Stimulated activated naive CD8-positive, alpha-beta T cell treated with anti-CD3 and anti-CD28 coated beads, Interleukin-15, amount 100 ng/mL, for 72 hours (primary cell): ENCODE results near the gene EML6.
A peak's percentile ranks its signal among the peaks of the same experiment; 100 is the strongest.

Experiments
- ATAC-seq: fragments of 150-1000 bp; cut with Tn5 transposase; 2 replicates; pipeline ENCODE4 v1.10.0; 2021; ENCODE audit warnings: mild to moderate bottlenecking, moderate library complexity
- DNase-seq, 2 donors: peaks; one replicate each; pipeline ENCODE4 v3.0.0; 2021 to 2022
- H3K27ac Mint-ChIP-seq, 2 donors: one replicate each; pipeline ENCODE4 v1.8.0; 2022; ENCODE audit warnings: mild to moderate bottlenecking in 2 of 2, mixed read lengths in 2 of 2, moderate library complexity in 2 of 2
- H3K27me3 Mint-ChIP-seq: one replicate; pipeline ENCODE4 v1.8.0; 2022; ENCODE audit warnings: mixed read lengths
- H3K4me1 Mint-ChIP-seq: one replicate; pipeline ENCODE4 v1.8.0; 2022; ENCODE audit warnings: mild to moderate bottlenecking, mixed read lengths
- H3K4me3 Mint-ChIP-seq, 2 donors: one replicate each; pipeline ENCODE4 v1.8.0; 2022; ENCODE audit warnings: mild to moderate bottlenecking in 2 of 2, mixed read lengths in 2 of 2, moderate library complexity in 1 of 2
- H3K9me3 Mint-ChIP-seq, 2 donors: one replicate each; pipeline ENCODE4 v1.8.0; 2022; ENCODE audit warnings: mixed read lengths in 2 of 2

Gene EML6

DNA sequence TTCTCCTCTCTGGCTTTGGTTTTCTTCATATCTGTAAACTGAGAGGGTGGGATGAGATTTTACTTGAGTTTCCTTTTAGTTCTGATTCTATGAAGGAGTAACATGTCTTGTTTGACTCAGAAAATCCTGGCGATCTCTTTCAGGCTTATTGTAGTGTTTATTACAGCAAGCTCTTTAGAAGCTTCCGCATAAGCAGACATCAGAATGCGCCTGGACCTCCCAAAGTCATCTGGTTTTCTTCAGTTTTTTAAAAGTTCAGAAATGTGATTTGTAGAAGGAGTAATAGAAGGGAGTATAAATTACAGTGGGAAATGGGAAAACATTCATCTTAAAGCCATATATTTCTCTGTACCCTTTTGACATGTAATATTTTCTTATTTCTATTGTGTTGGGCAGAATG, 68.4 kb downstream of the EML6 start:
- ATAC-seq (no peak), DNase-seq (no peak)
- H3K27me3 Mint-ChIP-seq, result no peaks in the 10 kb centered on the region
- H3K9me3 Mint-ChIP-seq, result no peaks in the 10 kb centered on the region
- no peak overlapping the region for H3K4me3 Mint-ChIP-seq
- no peak overlapping the region for H3K27ac Mint-ChIP-seq
- no peaks in the 10 kb centered on the region for H3K4me1 Mint-ChIP-seq

- Mint-ChIP-seq H3K4me1 (no peaks in the 10 kb centered on the region), H3K27ac (no peak overlapping the region), H3K9me3 (no peaks in the 10 kb centered on the region), H3K4me3 (no peak overlapping the region), H3K27me3 (no peaks in the 10 kb centered on the region)
- ATAC-seq (no peak), DNase-seq (no peak)
These were observed 73.8 kb downstream of the EML6 start for GRCh38 chr2:54797307-54797706.

DNA sequence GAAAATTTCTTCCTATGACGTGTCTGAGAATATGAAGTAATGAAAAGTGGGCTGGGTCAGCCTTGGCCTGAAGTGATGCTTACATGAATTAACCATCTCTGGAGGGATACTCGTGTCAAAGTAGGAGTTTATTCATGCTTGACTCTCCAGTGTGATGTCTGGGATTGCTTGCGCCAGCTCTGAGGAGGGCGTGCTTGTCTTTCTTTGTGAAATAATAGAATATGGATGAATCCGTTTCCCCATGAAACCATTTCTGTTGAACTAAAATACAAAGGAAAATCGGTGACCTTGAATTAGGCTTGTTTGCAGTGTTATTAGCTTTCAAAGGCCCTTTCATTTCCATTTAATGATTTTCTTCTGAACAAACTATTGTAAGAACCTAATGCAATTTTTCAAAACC, 77.9 kb downstream of the EML6 start:
- H3K9me3 Mint-ChIP-seq, result peaks cover 0 to 5% of the 10 kb centered on the region in 2 donors
- DNase-seq (no peak), ATAC-seq (no peak)
- H3K4me3 Mint-ChIP-seq, result no peak overlapping the region
- H3K27ac Mint-ChIP-seq, result no peak overlapping the region
- no peaks in the 10 kb centered on the region for H3K27me3 Mint-ChIP-seq
- H3K4me1 Mint-ChIP-seq, result no peaks in the 10 kb centered on the region

DNA sequence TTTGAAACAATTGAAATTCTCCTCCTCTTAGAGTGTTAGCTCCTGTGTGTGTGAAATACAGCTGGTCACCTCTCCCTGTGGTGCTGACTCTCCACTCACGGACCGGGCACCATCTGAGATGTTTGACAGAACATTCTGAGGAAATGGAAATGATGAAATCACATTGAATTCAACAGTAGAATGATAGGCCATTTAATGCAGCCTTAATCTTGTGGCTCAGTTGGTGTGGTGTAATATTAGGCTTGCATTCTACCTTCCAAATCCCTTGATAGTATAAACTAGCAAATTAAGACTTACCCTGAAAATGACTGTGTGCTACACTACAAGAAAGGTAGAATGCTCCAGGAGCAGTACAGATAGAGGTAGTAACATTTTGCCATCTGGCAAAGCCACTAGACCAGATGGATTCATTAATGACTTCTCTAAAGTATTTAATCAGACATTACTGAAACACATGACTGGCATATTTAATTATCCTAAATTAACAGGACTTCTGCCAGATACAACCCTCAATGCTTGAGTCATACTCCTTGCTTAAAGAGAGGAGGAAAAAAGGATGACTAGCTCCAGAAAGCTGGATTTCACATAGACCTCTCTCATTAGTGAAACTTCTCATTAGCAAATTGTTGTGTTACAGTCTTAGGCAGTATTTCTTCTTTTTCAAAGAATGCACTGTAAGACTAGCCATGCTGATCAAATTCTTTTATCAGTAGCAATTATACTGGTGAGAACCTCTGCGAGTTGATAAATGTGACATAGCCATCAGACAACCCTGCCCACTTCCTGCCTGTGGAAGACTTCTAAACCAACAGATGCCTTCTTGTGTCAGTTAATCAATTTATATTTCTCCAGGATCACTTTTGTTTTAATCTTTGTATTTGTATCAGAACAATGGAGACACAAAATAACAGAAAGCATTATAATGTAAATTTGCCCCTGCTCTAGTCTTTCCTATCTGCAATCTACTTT, 80.6 kb downstream of the EML6 start:
- no peaks in the 10 kb centered on the region for H3K27me3 Mint-ChIP-seq
- no peak overlapping the region for H3K4me3 Mint-ChIP-seq
- no peaks in the 10 kb centered on the region for H3K4me1 Mint-ChIP-seq
- DNase-seq (no peak), ATAC-seq (no peak)
- H3K27ac Mint-ChIP-seq, result peak overlapping the region in 1 of 2 donors; percentile 54
- H3K9me3 Mint-ChIP-seq, result peaks cover 0 to 5% of the 10 kb centered on the region in 2 donors

DNA sequence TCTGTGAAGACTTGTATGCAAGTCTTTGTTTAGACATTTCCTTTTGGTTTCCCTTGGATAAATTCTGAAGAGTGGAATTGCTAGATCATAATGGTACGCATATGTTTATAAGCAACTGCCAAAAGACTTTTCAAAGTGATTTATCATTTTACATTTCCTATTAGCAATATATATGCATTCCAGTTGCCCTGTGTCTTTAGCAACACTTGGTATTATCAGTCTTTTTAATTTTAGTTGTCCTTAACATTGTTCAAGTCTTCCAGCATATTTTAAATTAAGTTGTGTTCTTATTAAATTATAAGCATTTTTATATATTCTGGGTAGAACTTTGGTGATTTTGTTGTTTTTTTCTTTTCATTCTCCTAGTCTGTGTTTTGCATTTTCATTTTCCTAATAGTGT, 81.8 kb downstream of the EML6 start:
- Mint-ChIP-seq H3K9me3 (peaks cover 0 to 5% of the 10 kb centered on the region in 2 donors), H3K4me1 (no peaks in the 10 kb centered on the region), H3K4me3 (no peak overlapping the region), H3K27ac (no peak overlapping the region), H3K27me3 (no peaks in the 10 kb centered on the region)
- ATAC-seq (no peak), DNase-seq (no peak)

DNA sequence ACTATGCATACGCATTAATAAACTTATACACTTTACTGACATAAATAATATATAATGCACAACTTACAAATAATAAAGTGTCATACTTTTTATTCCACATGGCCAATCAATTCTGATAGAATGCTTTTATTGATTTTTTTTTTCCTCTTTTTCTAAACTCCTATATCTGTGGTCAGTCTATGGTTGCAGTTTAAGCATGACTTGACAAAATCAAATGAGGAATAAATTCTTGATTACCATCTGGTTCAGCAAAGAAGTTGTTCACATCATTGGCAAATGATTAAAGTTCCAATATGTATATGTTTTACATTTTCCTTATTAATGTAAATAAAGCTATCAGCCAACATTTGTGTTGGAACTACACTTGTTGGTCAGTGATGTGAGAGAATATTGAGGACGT, 83.5 kb downstream of the EML6 start:
- H3K27me3 Mint-ChIP-seq, result peaks cover 10% of the 10 kb centered on the region
- H3K4me3 Mint-ChIP-seq, result no peak overlapping the region
- no peak overlapping the region for H3K27ac Mint-ChIP-seq
- ATAC-seq (no peak), DNase-seq (no peak)
- H3K4me1 Mint-ChIP-seq, result no peaks in the 10 kb centered on the region
- peaks cover 9 to 14% of the 10 kb centered on the region in 2 donors for H3K9me3 Mint-ChIP-seq

DNA sequence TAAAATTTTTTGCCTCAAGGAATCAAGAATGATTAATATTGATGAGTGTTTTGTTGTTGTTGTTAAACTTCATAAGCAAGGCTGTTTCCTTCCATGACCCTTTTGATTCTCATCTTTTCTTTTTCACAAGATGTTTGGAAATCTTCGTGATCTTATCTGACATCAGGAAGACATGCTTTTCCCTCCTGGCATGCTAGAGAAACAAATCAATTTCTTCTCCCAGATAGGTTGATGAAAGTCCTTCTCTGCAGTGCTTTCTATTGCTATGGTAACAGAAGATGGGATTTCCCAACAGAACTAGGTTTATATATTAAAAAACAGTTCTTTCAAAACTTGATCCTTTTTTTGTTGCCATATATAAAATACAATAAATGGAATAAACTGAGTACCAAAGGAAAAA, 85.2 kb downstream of the EML6 start:
- Mint-ChIP-seq H3K27ac (no peak overlapping the region), H3K4me1 (no peaks in the 10 kb centered on the region), H3K27me3 (peaks cover 13% of the 10 kb centered on the region), H3K9me3 (peaks cover 9 to 14% of the 10 kb centered on the region in 2 donors), H3K4me3 (no peak overlapping the region)
- ATAC-seq, result no peak
- no peak for DNase-seq

DNA sequence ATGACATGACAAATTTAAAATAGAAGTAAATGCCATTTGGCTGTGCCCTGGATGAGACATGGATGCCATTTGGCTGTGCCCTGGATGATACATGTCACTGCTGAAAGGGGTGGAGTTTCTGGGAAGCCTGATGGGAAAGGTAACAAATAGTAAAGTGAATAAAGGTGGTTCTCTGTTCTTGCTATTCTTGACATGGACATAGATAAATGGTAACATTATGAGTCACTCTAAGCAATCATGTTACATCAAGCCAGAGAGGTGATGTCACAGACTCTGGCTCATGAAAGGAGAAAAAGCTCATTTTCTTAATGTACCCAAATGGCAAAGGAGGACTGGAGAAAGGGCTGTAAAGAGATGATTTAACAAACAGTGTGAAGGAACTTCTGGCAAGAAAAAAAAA, 86.4 kb downstream of the EML6 start:
- Mint-ChIP-seq H3K27ac (no peak overlapping the region), H3K9me3 (peaks cover 9 to 14% of the 10 kb centered on the region in 2 donors), H3K27me3 (peaks cover 24% of the 10 kb centered on the region), H3K4me1 (no peaks in the 10 kb centered on the region), H3K4me3 (no peak overlapping the region)
- ATAC-seq (no peak), DNase-seq (no peak)

- Mint-ChIP-seq H3K27me3 (peaks cover 24% of the 10 kb centered on the region), H3K4me1 (no peaks in the 10 kb centered on the region), H3K9me3 (peaks cover 9 to 14% of the 10 kb centered on the region in 2 donors), H3K4me3 (no peak overlapping the region), H3K27ac (no peak overlapping the region)
- no peak for DNase-seq
- ATAC-seq, result no peak
These were observed 86.8 kb downstream of the EML6 start for GRCh38 chr2:54810246-54810645.

DNA sequence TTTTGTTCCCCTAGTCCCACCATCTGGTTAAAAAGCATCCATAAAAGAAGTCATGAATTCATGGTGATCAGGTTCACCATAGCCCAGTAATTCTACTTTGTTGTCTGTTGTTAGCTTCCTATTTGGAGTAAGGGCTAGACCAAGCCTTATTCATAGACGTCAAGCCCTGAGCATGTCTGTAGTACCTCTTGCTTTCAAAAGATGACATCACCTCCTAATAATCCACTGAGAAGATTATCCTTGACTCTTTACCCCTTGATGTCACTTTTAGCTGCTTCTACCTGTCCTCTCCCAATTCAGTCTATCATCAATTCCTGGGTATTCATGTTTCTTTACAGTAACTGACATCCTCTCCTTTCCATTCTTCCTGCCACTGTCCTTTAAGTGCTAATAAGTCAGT, 90.1 kb downstream of the EML6 start:
- H3K27me3 Mint-ChIP-seq, result peaks cover 24% of the 10 kb centered on the region
- H3K4me3 Mint-ChIP-seq, result no peak overlapping the region

GRCh38 chr2:54814389-54815147, 91.1 kb downstream of the EML6 start:
- DNase-seq (no peak), ATAC-seq (no peak)
- H3K4me1 Mint-ChIP-seq, result no peaks in the 10 kb centered on the region

More for the DNA sequence above, 90.1 kb downstream of the EML6 start:
- DNase-seq, result no peak
- peaks cover 9% of the 10 kb centered on the region in 2 donors for H3K9me3 Mint-ChIP-seq
- no peaks in the 10 kb centered on the region for H3K4me1 Mint-ChIP-seq
- ATAC-seq, result no peak
- no peak overlapping the region for H3K27ac Mint-ChIP-seq

GRCh38 chr2:54815148-54815539, 91.7 kb downstream of the EML6 start:
- Mint-ChIP-seq H3K9me3 (peaks cover 9% of the 10 kb centered on the region in 2 donors), H3K27me3 (peaks cover 24% of the 10 kb centered on the region), H3K4me3 (no peak overlapping the region), H3K4me1 (no peaks in the 10 kb centered on the region), H3K27ac (no peak overlapping the region)
- no peak for DNase-seq
- no peak for ATAC-seq

More at GRCh38 chr2:54814389-54815147, 91.1 kb downstream of the EML6 start:
- Mint-ChIP-seq H3K4me3 (no peak overlapping the region), H3K27me3 (peaks cover 24% of the 10 kb centered on the region), H3K27ac (no peak overlapping the region), H3K9me3 (peaks cover 9% of the 10 kb centered on the region in 2 donors)

DNA sequence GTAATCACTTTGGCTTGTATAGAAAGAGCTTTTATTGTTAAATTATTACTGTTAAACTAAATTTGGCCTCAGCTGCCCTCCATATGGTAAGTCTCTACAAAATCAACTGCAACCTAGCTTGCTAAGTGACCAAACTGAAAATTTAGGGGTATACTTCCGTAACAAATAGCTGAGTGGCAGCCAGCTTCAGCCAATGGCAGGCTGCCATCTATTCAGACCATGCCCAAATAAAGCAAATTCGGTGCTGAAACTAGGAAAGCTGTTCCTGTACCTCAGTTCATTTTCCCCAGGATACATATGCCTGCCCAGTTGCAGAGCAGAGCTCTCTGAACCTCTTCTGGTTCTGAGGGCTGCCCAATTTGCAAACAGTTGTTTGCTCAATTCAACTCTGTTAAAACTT, 94.8 kb downstream of the EML6 start:
- no peaks in the 10 kb centered on the region for H3K4me1 Mint-ChIP-seq

GRCh38 chr2:54820558-54820957, 97.1 kb downstream of the EML6 start:
- H3K4me3 Mint-ChIP-seq, result no peak overlapping the region

More for the DNA sequence above, 94.8 kb downstream of the EML6 start:
- DNase-seq (no peak), ATAC-seq (no peak)
- H3K4me3 Mint-ChIP-seq, result no peak overlapping the region
- H3K9me3 Mint-ChIP-seq, result no peaks in the 10 kb centered on the region
- H3K27me3 Mint-ChIP-seq, result peaks cover 14% of the 10 kb centered on the region
- no peak overlapping the region for H3K27ac Mint-ChIP-seq

DNA sequence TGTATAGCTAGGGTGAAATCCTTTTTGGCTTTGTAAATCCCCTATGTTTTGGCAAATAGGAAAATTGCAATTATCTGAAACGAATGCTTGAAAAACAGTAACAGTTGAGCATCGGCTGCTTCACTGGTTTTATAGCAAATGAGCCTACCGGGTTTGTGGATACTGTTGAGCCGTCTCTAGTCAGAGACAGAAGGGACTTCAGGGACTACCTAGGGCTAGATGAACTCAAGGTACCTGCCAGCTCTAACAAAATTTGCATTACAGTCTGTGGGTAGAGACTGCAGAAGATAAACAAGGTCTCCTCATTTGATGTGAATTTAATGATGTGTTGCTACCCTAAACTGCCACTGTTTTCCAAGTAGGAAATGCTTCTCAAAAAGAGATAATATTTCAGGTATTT, 101.1 kb downstream of the EML6 start:
- H3K4me3 Mint-ChIP-seq, result no peak overlapping the region
- H3K27me3 Mint-ChIP-seq, result peaks cover 16% of the 10 kb centered on the region
- no peak overlapping the region for H3K27ac Mint-ChIP-seq

More at GRCh38 chr2:54820558-54820957, 97.1 kb downstream of the EML6 start:
- ATAC-seq (no peak), DNase-seq (no peak)
- Mint-ChIP-seq H3K27ac (no peak overlapping the region), H3K4me1 (no peaks in the 10 kb centered on the region), H3K9me3 (no peaks in the 10 kb centered on the region), H3K27me3 (peaks cover 11% of the 10 kb centered on the region)

DNA sequence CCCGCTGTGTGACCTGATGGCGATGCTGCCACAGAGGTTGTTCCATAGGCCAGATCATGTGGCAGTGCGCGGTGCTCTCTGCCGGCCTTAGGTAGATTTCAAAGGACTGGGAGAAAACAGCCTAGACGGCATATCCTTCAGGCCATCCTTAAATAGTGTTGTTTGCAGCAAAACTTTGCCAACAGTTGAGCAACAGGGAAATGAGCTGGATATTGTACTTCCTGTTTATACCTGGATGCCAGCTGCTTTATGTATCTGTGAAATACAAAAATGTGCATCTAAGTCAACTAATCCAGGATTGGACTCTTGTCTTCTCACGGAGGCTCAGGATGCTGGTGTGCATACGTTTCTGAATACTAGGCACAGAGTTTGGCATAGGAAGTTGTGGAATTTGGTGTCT, 107.1 kb downstream of the EML6 start:
- peaks cover 5% of the 10 kb centered on the region for H3K27me3 Mint-ChIP-seq
- H3K27ac Mint-ChIP-seq, result no peak overlapping the region
- H3K4me1 Mint-ChIP-seq, result no peaks in the 10 kb centered on the region
- no peak for ATAC-seq
- H3K9me3 Mint-ChIP-seq, result no peaks in the 10 kb centered on the region
- DNase-seq, result no peak
- H3K4me3 Mint-ChIP-seq, result no peak overlapping the region

More for the DNA sequence above, 101.1 kb downstream of the EML6 start:
- DNase-seq, result no peak
- H3K9me3 Mint-ChIP-seq, result no peaks in the 10 kb centered on the region
- H3K4me1 Mint-ChIP-seq, result no peaks in the 10 kb centered on the region
- ATAC-seq, result no peak
